ENCODE data around the gene AMFR.

AMFR gene

DNA sequence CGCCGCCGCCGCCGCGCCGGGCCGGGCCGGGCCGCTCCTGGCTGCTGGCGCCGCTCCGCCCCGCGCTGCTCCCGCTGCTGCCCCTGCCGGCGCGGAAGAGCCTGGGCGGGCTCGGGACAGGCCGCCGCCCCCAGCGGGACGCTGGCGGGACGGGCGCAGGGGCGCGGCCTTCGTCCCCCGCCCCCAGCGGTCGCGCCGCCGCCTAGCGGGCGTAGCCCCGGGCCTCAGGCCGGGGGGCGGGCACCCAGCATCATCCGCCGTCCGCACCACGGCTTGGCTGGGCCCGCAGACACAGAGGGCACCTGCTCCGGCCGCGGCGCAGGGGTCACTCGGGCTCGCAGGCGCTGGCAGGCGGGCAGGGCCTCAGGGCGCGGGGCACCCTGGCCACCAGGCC lies at the start of gene AMFR:
Gene AMFR (minus strand): TSS at position 107 of the 394 bp plus-strand sequence. CDS start 218 bp downstream, outside the sequence.
- ChIA-PET POLR2A (no interaction called here), CTCF (interaction anchor here (0.6 kb wide), 1 partner anchor 27 kb away, joined by 4 read pairs; no protein-coding TSS in a partner anchor)
- Histone ChIP-seq H3K36me3 (ENCODE audit: control insufficient read depth in 2 of 2, insufficient read depth in 1 of 2, low read length in 2 of 2) (peaks cover 0 to 6% of the 10 kb centered on the region in 2 experiments; a peak in 1 of 3 replicates), H3K4me1 (ENCODE audit: control insufficient read depth, insufficient read depth, low read length) (peaks cover 22% of the 10 kb centered on the region), H3K27ac (ENCODE audit: extremely low read depth, low read depth, low read length) (peak within 1 kb of the TSS; percentile 95), H3K9me3 (ENCODE audit: control insufficient read depth, insufficient read depth, low read depth, low read length) (no peaks in the 10 kb centered on the region), H3K4me3 (ENCODE audit: low read depth, low read length) (peak within 1 kb of the TSS; percentile 81)
- TF ChIP-seq ZNF391 (tag by site-specific recombination; IDR thresholded peaks at IDR 0.05; ENCODE audit: borderline replicate concordance, low read depth) (no peak), ZNF514 (tag by site-specific recombination; IDR thresholded peaks at IDR 0.05) (no peak), KLF10 (tag by site-specific recombination; IDR thresholded peaks at IDR 0.05) (peak; percentile 39; the same call in 1 of the 2 replicates), ZNF223 (tag by site-specific recombination; IDR thresholded peaks at IDR 0.05) (no peak), ZNF768 (tag by site-specific recombination; IDR thresholded peaks at IDR 0.05) (no peak), ZSCAN30 (tag by site-specific recombination; IDR thresholded peaks at IDR 0.05) (peak; percentile 37; the same call in 1 of the 2 replicates), ZNF169 (tag by site-specific recombination; IDR thresholded peaks at IDR 0.05) (no peak), SP7 (tag by site-specific recombination; IDR thresholded peaks at IDR 0.05) (no peak), ZNF324 (tag by site-specific recombination; IDR thresholded peaks at IDR 0.05) (no peak), ZNF426 (tag by site-specific recombination; IDR thresholded peaks at IDR 0.05) (no peak), ZNF658 (tag by site-specific recombination; IDR thresholded peaks at IDR 0.05) (no peak), ZNF560 (tag by site-specific recombination; IDR thresholded peaks at IDR 0.05; ENCODE audit: borderline replicate concordance) (no peak), ZBTB8A (tag by site-specific recombination; IDR thresholded peaks at IDR 0.05) (0 out of 2 replicates have a peak, but pooled peaks have one; percentile 18)
- TF ChIP-seq, protein P1, sequence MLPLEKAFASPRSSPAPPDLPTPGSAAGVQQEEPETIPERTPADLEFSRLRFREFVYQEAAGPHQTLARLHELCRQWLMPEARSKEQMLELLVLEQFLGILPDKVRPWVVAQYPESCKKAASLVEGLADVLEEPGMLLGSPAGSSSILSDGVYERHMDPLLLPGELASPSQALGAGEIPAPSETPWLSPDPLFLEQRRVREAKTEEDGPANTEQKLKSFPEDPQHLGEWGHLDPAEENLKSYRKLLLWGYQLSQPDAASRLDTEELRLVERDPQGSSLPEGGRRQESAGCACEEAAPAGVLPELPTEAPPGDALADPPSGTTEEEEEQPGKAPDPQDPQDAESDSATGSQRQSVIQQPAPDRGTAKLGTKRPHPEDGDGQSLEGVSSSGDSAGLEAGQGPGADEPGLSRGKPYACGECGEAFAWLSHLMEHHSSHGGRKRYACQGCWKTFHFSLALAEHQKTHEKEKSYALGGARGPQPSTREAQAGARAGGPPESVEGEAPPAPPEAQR (tag by site-specific recombination; IDR thresholded peaks at IDR 0.05), result no peak
- TF ChIP-seq, protein P2, sequence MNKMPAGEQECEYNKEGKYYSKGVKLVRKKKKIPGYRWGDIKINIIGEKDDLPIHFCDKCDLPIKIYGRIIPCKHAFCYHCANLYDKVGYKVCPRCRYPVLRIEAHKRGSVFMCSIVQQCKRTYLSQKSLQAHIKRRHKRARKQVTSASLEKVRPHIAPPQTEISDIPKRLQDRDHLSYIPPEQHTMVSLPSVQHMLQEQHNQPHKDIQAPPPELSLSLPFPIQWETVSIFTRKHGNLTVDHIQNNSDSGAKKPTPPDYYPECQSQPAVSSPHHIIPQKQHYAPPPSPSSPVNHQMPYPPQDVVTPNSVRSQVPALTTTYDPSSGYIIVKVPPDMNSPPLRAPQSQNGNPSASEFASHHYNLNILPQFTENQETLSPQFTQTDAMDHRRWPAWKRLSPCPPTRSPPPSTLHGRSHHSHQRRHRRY (tag by site-specific recombination; IDR thresholded peaks at IDR 0.05), result no peak
- TF ChIP-seq, protein P3, sequence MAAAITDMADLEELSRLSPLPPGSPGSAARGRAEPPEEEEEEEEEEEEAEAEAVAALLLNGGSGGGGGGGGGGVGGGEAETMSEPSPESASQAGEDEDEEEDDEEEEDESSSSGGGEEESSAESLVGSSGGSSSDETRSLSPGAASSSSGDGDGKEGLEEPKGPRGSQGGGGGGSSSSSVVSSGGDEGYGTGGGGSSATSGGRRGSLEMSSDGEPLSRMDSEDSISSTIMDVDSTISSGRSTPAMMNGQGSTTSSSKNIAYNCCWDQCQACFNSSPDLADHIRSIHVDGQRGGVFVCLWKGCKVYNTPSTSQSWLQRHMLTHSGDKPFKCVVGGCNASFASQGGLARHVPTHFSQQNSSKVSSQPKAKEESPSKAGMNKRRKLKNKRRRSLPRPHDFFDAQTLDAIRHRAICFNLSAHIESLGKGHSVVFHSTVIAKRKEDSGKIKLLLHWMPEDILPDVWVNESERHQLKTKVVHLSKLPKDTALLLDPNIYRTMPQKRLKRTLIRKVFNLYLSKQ (tag by site-specific recombination; IDR thresholded peaks at IDR 0.05; ENCODE audit: borderline replicate concordance), result no peak

DNA sequence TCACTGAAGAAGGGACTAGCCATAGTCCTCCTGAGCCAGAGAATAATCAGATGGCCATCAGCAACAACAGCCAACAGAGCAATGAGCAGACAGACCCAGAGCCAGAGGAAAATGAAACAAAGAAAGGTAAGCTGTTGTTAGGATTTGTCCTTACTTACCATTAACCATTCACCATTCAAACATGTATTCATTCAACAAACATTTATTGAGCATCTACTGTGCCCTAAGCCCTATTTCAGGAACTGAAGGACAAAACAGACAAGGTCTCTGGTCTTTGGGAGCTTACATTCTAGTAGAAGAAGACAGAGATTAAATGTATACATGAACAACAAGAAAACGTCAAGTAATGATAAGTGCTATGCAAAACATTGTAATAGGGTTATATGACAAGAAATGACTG lies 45.3 kb upstream of the AMFR start:
- no peak overlapping the region for H3K4me3 ChIP-seq (ENCODE audit: low read depth, low read length)
- no peaks in the 10 kb centered on the region for H3K9me3 ChIP-seq (ENCODE audit: control insufficient read depth, insufficient read depth, low read depth, low read length)
- POLR2A ChIA-PET, result no interaction called here
- H3K36me3 ChIP-seq (ENCODE audit: control insufficient read depth in 2 of 2, insufficient read depth in 1 of 2, low read length in 2 of 2), result peaks cover 67 to 94% of the 10 kb centered on the region in 2 experiments
- CTCF ChIA-PET, result interaction anchor here (0.6 kb wide), 1 partner anchor 1882 kb away, joined by 4 read pairs; no protein-coding TSS in a partner anchor
- H3K4me1 ChIP-seq (ENCODE audit: control insufficient read depth, insufficient read depth, low read length), result no peaks in the 10 kb centered on the region
- TF ChIP-seq ZNF664 (tag by site-specific recombination; IDR thresholded peaks at IDR 0.05), result peak; percentile 84
- no peak for TF ChIP-seq ZNF654 (tag by site-specific recombination; IDR thresholded peaks at IDR 0.05; ENCODE audit: low read depth)
- TF ChIP-seq ZNF138 (tag by site-specific recombination; IDR thresholded peaks at IDR 0.05; ENCODE audit: borderline replicate concordance), result no peak
- H3K27ac ChIP-seq (ENCODE audit: extremely low read depth, low read depth, low read length), result no peak overlapping the region
